HL-60 (cell line): ENCODE data around the gene LRSAM1.

ENCODE experiments used
- DNase-seq, 2 experiments: peaks; one replicate each; pipeline ENCODE4 v3.0.0-alpha.2; 2010 to 2020; ENCODE audit warnings: low read depth in 1 of 2, low spot score in 1 of 2
- H3K27ac ChIP-seq: fragments of 250-450 bp; sonication (Bioruptor Pico); replicated peaks from 2 replicates; pipeline ENCODE4 v1.5.1; 2020; ENCODE audit warnings: mild to moderate bottlenecking, moderate library complexity
- H3K27me3 ChIP-seq: fragments of 250-450 bp; sonication (Bioruptor Pico); 2 replicates; pipeline ENCODE4 v1.5.1; 2021; ENCODE audit warnings: mild to moderate bottlenecking, moderate library complexity; ENCODE audit not compliant: insufficient read depth, poor library complexity, severe bottlenecking
- H3K4me3 ChIP-seq: replicated peaks from 2 replicates; pipeline ENCODE4 v1.5.1; 2011; ENCODE audit warnings: mild to moderate bottlenecking, control low read depth, low read length; ENCODE audit not compliant: insufficient read depth
- CTCF ChIP-seq: IDR thresholded peaks from one replicate; pipeline ENCODE4 v1.5.1; 2011; ENCODE audit warnings: low read length, control low read depth, inconsistent platforms; ENCODE audit not compliant: insufficient read depth
- GABPA ChIP-seq: IDR thresholded peaks from 2 replicates; pipeline ENCODE4 v1.6.1; 2012; ENCODE audit warnings: low read depth
- POLR2AphosphoS5 ChIP-seq: IDR thresholded peaks from 2 replicates; pipeline ENCODE4 v1.6.1; 2012; ENCODE audit warnings: low read depth
- REST ChIP-seq: IDR thresholded peaks from 2 replicates; pipeline ENCODE4 v1.6.1; 2012; ENCODE audit warnings: low read depth; ENCODE audit not compliant: insufficient replicate concordance
- SPI1 ChIP-seq: IDR thresholded peaks from 2 replicates; pipeline ENCODE4 v1.6.1; 2012; ENCODE audit warnings: low read depth, mild to moderate bottlenecking, borderline replicate concordance

The LRSAM1 gene

DNA sequence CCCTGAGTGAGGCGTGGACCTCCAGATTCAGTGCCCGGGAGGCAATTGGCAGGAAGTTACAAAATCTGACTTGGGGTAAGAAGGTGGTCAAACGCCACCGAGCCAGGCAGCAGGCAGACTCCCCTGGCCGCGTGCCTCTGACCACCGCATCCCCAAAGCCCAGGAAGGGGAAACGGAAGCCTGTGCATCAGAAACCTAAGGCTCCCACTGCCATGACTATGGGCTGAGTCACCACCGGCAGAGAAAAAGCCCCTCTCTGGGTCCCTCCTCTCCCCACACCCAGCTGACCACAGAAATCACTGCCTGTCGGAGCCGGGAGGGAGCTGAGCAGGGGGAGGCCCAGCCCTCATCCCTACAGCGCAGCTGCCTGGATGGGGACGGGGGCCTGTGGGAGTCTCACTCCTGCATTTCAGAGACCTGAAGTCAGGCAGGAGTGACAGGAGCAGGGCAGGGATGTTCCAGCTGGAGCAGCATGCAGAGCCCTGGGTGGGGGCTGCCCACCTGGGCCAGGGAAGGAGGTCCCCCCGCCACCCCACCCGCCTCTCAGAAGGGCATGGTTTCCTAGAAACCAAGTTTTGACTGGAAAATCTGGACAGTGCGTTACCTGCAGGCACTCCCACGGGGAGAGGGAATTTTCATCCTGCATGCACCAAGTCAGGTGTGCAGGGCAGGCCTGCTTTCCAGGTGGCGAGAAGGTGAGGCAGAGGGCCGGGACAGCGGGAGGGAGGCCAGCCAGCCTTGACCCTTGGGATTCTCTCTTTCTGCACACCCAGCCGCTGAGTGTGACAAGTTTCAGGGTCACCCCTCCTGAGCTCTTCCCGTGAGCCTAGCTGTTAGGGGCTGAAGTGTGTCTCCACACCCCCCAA lies 68.2 kb downstream of the LRSAM1 start:
- DNase-seq = peak; percentile 78 to 85
- TF ChIP-seq REST (no peak), POLR2AphosphoS5 (peak; percentile 32; the same call in 1 of the 2 replicates), SPI1 (0 out of 2 replicates have a peak, but pooled peaks have one; percentile 5)
- H3K4me3 ChIP-seq = no peak overlapping the region
- no peaks in the 10 kb centered on the region for H3K27me3 ChIP-seq
- no peak overlapping the region for H3K27ac ChIP-seq

GRCh38 chr9:127520941-127521918 lies 69.9 kb downstream of the LRSAM1 start:
- no peak for DNase-seq
- no peak for TF ChIP-seq POLR2AphosphoS5
- TF ChIP-seq SPI1 = no peak
- TF ChIP-seq GABPA = no peak
- no peak for TF ChIP-seq REST
- no peak for TF ChIP-seq CTCF
- no peaks in the 10 kb centered on the region for H3K27me3 ChIP-seq
- no peak overlapping the region for H3K27ac ChIP-seq
- no peak overlapping the region for H3K4me3 ChIP-seq

DNA sequence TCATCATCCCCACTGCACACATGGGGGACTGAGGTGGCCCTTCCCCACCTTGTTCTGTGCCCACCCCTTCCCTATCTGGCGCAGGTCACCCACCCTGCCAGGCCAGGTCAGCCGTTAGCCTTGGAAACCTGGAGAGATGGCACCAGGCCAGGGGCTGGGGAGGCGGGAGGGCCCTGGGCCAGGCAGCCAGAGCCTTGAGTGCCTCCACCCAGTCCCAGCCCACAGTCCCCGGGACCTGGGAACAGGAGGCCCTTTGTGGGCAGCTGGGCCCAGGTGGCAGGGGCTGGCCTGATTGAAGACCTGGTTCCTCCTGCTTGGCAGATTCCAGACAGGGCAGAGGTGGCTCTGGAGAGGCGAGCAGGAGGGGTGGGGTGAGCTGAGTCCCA lies 70.6 kb downstream of the LRSAM1 start:
- DNase-seq = no peak
- Histone ChIP-seq H3K27me3 (no peaks in the 10 kb centered on the region), H3K27ac (no peak overlapping the region), H3K4me3 (no peak overlapping the region)
- TF ChIP-seq GABPA = no peak
- TF ChIP-seq REST = no peak
- TF ChIP-seq SPI1 = no peak
- no peak for TF ChIP-seq CTCF
- no peak for TF ChIP-seq POLR2AphosphoS5
